ENCODE data around the gene SELENOO. TPM values are rescaled to one million over a fixed set of nuclear protein-coding genes. Genes with fewer than 3 reads are reported as not detected.

Gene SELENOO
- total RNA-seq, 3 donors from 2014 or later = 24.3 to 32.3 (median 31.8) TPM

DNA sequence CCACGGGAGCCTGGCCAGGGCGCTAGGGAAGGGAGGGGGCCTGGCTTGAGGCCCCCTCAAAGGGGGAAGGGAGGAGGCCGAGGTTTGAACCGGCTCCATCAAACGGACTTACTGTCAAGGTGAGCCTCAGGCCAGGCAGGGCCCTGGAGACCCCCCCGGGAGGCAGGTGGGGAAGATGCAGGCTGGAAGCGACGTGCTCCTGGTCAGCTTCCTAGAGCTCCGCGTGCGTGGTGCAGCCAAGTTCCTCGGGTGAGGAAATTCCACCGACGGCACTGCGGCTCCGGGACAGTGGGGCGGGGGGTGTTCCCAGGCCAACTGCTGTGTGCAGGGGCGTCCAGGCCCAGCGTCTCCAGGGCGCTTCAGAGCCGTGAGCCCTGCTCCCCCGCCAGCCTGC, 22.3 kb upstream of the SELENOO start:
- intact Hi-C loops (cut with DNase I; ENCODE audit: low total_unique reads) = no loop called here
- Histone ChIP-seq H3K9me3 (no peaks in the 10 kb centered on the region), H3K4me3 (no peak overlapping the region), H3K27ac (no peak overlapping the region), H3K4me1 (no peaks in the 10 kb centered on the region), H3K27me3 (no peaks in the 10 kb centered on the region), H3K36me3 (no peaks in the 10 kb centered on the region)
- no peak for DNase-seq (ENCODE audit: low spot score in 2 of 2)
- TF ChIP-seq POLR2A (IDR thresholded peaks at IDR 0.05) (no peak), POLR2AphosphoS5 (IDR thresholded peaks at IDR 0.05) (no peak)
- TF ChIP-seq, protein P1, sequence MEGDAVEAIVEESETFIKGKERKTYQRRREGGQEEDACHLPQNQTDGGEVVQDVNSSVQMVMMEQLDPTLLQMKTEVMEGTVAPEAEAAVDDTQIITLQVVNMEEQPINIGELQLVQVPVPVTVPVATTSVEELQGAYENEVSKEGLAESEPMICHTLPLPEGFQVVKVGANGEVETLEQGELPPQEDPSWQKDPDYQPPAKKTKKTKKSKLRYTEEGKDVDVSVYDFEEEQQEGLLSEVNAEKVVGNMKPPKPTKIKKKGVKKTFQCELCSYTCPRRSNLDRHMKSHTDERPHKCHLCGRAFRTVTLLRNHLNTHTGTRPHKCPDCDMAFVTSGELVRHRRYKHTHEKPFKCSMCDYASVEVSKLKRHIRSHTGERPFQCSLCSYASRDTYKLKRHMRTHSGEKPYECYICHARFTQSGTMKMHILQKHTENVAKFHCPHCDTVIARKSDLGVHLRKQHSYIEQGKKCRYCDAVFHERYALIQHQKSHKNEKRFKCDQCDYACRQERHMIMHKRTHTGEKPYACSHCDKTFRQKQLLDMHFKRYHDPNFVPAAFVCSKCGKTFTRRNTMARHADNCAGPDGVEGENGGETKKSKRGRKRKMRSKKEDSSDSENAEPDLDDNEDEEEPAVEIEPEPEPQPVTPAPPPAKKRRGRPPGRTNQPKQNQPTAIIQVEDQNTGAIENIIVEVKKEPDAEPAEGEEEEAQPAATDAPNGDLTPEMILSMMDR (IDR thresholded peaks at IDR 0.05) = no peak

DNA sequence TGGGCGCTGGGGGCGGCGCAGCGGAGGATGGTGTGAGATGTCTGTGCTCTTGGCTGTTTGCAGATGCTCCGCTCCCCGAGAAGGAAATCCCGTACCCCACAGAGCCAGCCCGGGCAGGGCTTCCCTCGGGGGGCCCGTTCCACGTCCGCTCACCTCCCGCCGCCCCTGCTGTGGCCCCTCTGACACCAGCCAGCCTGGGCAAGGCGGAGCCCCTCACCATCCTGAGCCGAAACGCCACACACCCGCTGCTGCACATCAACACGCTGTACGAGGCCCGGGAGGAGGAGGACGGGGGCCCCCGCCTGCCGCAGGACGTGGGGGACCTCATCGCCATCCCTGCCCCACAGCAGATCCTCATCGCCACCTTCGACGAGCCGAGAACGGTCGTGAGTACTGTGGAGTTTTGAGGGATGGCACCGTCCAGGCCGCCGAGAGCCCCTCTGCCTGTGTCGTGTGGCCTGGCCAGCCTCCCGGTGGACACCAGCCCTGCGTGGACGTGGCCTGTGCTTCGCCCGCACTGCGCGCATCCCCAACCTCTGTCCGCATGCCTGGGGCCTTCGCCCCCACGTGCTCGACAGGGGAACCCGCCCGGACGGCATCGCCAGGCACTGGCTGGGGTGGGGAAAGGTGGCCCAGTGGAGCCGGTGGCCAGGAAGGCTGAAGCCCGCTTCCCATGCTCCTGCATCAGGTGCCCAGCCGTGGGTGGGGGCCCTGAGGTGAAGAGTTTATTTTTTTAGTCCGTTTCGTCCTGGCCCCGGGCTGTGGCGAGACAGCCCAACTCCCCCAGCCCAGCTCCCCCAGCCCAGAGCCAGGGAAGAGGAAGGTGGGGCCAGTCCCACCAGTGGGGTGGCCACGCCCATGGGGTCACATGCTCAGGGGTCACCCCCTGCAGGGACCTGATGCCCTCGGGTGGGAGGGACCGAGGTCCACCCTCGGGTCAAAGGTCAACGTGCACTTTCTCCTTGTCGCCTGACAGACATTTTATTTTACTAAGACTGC, 21.6 kb upstream of the SELENOO start:
- Histone ChIP-seq H3K27me3 (no peaks in the 10 kb centered on the region), H3K36me3 (no peaks in the 10 kb centered on the region), H3K9me3 (no peaks in the 10 kb centered on the region), H3K4me1 (peaks cover 0 to 1% of the 10 kb centered on the region in 2 donors), H3K4me3 (no peak overlapping the region), H3K27ac (no peak overlapping the region)
- DNase-seq (ENCODE audit: low spot score in 2 of 2) = no peak
- TF ChIP-seq, protein P1 (IDR thresholded peaks at IDR 0.05) = no peak
- TF ChIP-seq POLR2AphosphoS5 (IDR thresholded peaks at IDR 0.05) = no peak
- TF ChIP-seq POLR2A (IDR thresholded peaks at IDR 0.05) = no peak
- intact Hi-C loops (cut with DNase I; ENCODE audit: low total_unique reads) = no loop called here

DNA sequence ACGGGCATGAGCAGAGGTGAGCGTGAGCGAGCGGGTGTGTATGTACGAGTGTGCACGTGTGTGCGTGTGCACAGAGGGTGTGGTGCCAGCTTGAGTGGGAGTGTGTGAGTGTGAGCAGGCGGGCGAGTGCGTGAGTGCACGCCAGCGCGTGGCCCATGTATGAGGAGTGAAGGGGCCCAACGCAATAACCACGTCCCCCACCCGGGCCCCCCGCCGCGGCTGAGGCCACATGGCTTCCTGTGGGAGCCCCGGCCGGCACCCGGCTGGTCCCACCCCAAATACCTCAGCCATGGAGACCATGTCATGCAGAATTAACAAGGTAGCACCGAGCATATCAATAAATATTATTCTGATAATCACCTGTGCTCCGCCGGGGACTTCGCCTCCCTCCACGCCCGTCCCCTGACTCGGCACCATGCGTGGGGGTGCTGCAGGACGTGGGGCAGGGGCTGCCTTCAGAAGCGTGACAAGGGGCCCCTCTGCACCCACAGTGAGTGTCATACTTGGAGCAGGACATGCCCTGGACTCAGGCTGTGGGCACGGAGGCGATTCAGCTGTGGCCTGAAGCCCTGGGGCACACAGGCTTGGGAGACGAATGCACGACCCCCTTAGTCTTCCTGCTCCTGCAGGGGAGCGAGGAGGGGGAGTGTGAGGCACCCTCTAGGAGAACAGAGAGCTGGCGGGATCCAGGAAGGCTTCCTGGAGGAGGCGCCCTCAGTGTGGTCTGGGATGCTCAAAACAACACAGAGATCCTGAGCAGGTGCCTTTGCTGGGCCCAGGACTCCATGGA, 20.7 kb upstream of the SELENOO start:
- no peaks in the 10 kb centered on the region for H3K27me3 ChIP-seq
- peaks cover 0 to 7% of the 10 kb centered on the region in 2 donors for H3K4me1 ChIP-seq
- no peak overlapping the region for H3K4me3 ChIP-seq
- no peak for TF ChIP-seq POLR2AphosphoS5 (IDR thresholded peaks at IDR 0.05)
- TF ChIP-seq, protein P1 (IDR thresholded peaks at IDR 0.05) = no peak
- no peak for TF ChIP-seq POLR2A (IDR thresholded peaks at IDR 0.05)
- no peaks in the 10 kb centered on the region for H3K9me3 ChIP-seq
- no peaks in the 10 kb centered on the region for H3K36me3 ChIP-seq
- intact Hi-C loops (cut with DNase I; ENCODE audit: low total_unique reads) = loop anchor here (10.0 kb wide), 1 partner anchor 225 kb away; no protein-coding TSS in a partner anchor
- no peak for DNase-seq (ENCODE audit: low spot score in 2 of 2)
- H3K27ac ChIP-seq = no peak overlapping the region

DNA sequence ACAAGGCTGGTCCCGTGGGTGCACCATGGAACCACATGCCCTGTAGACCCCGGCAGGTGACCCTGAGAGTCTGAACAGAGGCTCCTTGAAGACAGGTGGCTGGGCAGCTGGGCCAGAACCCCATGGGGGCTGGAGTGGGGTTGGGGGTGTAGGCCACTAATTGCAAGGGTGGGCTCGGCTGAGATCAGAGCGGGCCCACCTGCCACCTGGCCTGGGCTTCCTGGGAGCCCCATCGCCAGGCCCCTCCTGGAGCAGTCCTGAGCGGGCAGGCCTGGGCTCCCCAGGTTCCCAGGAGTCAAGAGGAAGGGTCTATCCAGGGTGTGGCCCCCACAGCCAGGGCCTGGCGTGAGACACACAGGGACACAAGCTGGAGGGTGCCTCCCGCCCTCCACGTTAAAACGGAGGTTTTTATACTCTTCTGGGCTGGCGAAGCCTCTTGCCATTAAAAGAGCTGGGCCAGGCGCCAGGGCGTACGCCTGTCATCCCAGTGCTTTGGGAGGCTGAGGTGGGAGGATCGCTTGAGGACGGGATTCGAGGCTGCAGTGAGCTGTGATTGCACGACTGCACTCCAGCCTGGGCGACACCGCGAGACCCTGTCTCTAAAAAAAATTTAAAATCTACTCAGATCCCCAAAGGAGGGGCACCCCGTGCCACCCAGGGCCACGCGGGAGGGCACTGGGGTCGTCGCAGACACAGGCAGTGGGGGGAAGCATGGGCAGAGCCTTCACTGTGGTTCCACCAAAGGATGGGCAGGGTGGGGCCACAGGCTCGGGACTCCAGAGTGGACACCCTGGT, 19.9 kb upstream of the SELENOO start:
- DNase-seq (ENCODE audit: low spot score in 2 of 2) = no peak
- intact Hi-C loops (cut with DNase I; ENCODE audit: low total_unique reads) = loop anchor here (10.0 kb wide), 1 partner anchor 226 kb away; no protein-coding TSS in a partner anchor
- no peaks in the 10 kb centered on the region for H3K27me3 ChIP-seq
- TF ChIP-seq POLR2AphosphoS5 (IDR thresholded peaks at IDR 0.05) = no peak
- TF ChIP-seq, protein P1 (IDR thresholded peaks at IDR 0.05) = no peak
- TF ChIP-seq POLR2A (IDR thresholded peaks at IDR 0.05) = no peak
- peaks cover 0 to 7% of the 10 kb centered on the region in 2 donors for H3K4me1 ChIP-seq
- no peak overlapping the region for H3K27ac ChIP-seq
- H3K36me3 ChIP-seq = no peaks in the 10 kb centered on the region
- H3K4me3 ChIP-seq = no peak overlapping the region
- H3K9me3 ChIP-seq = no peaks in the 10 kb centered on the region

All from breast epithelium (tissue), 4 donors.